ENCODE results near the gene GMIP.

DNA sequence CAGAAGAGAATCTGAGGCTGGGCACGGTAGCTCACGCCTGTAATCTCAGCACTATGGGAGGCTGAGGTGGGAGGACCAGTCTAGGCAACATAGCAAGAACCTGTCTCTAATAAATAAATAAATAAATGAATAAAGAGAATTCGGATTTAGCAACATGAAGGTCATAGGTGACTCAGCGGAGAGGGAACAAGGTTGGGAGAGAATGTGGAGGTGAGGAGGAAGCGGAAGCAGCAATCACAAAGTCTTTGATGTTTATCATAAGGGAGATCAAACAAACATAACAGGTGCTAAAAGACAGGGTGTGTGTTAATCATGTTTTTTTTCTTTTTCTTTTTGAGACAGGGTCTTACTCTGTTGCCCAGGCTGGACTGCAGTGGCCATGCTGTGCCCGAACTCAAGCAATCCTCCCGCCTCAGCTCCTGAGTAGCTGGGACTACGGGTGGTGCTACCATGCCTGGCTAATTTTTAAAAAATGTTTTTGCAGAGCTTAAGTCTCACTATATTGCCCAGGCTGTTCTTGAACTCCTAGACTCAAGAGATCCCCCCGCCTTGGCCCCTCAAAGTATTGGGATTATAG, 41.2 kb downstream of the GMIP start:
- TF ChIP-seq CTCF (IDR thresholded peaks at IDR 0.05), result no peak
- TF ChIP-seq POLR2A (IDR thresholded peaks at IDR 0.05), result no peak
